Mesenchymal stem cell (in vitro differentiated cells and primary cell): ENCODE data around the gene SIGLEC5.
A peak's percentile ranks its signal among the peaks of the same experiment; 100 is the strongest.

ENCODE experiments used
- DNase-seq: peaks from one replicate; pipeline ENCODE4 v3.0.0-alpha.2; 2013
- H2AFZ ChIP-seq: one replicate; pipeline ENCODE4 v1.6.1; 2013; ENCODE audit warnings: low read depth, mild to moderate bottlenecking, control low read depth, inconsistent platforms, low read length, moderate library complexity
- H2AK5ac ChIP-seq: 2 replicates; pipeline ENCODE4 v1.6.1; 2013; ENCODE audit warnings: low read length, moderate library complexity, mild to moderate bottlenecking, inconsistent platforms; ENCODE audit not compliant: severe bottlenecking
- H2BK120ac ChIP-seq: one replicate; pipeline ENCODE4 v1.6.1; 2013; ENCODE audit warnings: low read depth, mild to moderate bottlenecking, inconsistent platforms, low read length, moderate library complexity
- H2BK12ac ChIP-seq, 2 experiments: one replicate each; pipeline ENCODE4 v1.6.1; 2013; ENCODE audit warnings: inconsistent platforms in 2 of 2, low read length in 2 of 2, mild to moderate bottlenecking in 2 of 2, moderate library complexity in 2 of 2, control low read depth in 1 of 2
- H2BK15ac ChIP-seq: one replicate; pipeline ENCODE4 v1.6.1; 2013; ENCODE audit warnings: mild to moderate bottlenecking, low read depth, inconsistent platforms; ENCODE audit not compliant: poor library complexity, severe bottlenecking
- H2BK5ac ChIP-seq: 2 replicates; pipeline ENCODE4 v1.6.1; 2013; ENCODE audit warnings: low read depth, mild to moderate bottlenecking, low read length, control low read depth, inconsistent platforms; ENCODE audit not compliant: poor library complexity, severe bottlenecking
- H3K14ac ChIP-seq, 2 experiments: one replicate each; pipeline ENCODE4 v1.6.1; 2013; ENCODE audit warnings: inconsistent platforms in 2 of 2, low read length in 2 of 2, control low read depth in 1 of 2, mild to moderate bottlenecking in 1 of 2, moderate library complexity in 1 of 2
- H3K18ac ChIP-seq, 2 experiments: one replicate each; pipeline ENCODE4 v1.6.1; 2013; ENCODE audit warnings: inconsistent platforms in 2 of 2, low read length in 2 of 2, control low read depth in 1 of 2, low read depth in 1 of 2, mild to moderate bottlenecking in 1 of 2
- H3K23ac ChIP-seq, 2 experiments: one replicate each; pipeline ENCODE4 v1.6.1; 2013; ENCODE audit warnings: inconsistent platforms in 2 of 2, low read length in 2 of 2, mild to moderate bottlenecking in 2 of 2, moderate library complexity in 2 of 2, control low read depth in 1 of 2
- H3K27ac ChIP-seq: 2 replicates; pipeline ENCODE4 v1.5.1; 2013; ENCODE audit warnings: mild to moderate bottlenecking, moderate library complexity, low read length, control low read depth, inconsistent platforms; ENCODE audit not compliant: poor library complexity, severe bottlenecking
- H3K27me3 ChIP-seq, 2 experiments: 2 replicates each; pipeline versions ENCODE4 v1.6.1 to v1.7.0; 2013; ENCODE audit warnings: low read length in 2 of 2, mild to moderate bottlenecking in 2 of 2, moderate library complexity in 2 of 2, control low read depth in 1 of 2, inconsistent platforms in 1 of 2; ENCODE audit not compliant: control insufficient read depth in 1 of 2, insufficient read depth in 1 of 2
- H3K36me3 ChIP-seq, 2 experiments: 2 replicates each; pipeline versions ENCODE4 v1.6.1 to v1.7.0; 2013; ENCODE audit warnings: low read length in 2 of 2, control low read depth in 1 of 2, inconsistent platforms in 1 of 2, low read depth in 1 of 2, mild to moderate bottlenecking in 1 of 2; ENCODE audit not compliant: insufficient read depth in 2 of 2, control insufficient read depth in 1 of 2
- H3K4ac ChIP-seq, 2 experiments: one replicate each; pipeline ENCODE4 v1.6.1; 2013; ENCODE audit warnings: inconsistent platforms in 2 of 2, low read length in 2 of 2, mild to moderate bottlenecking in 2 of 2, moderate library complexity in 2 of 2, control low read depth in 1 of 2, low read depth in 1 of 2
- H3K4me1 ChIP-seq: 2 replicates; pipeline ENCODE4 v1.6.1; 2013; ENCODE audit warnings: low read depth, low read length, control low read depth; ENCODE audit not compliant: control insufficient read depth, insufficient read depth
- H3K4me2 ChIP-seq: 2 replicates; pipeline ENCODE4 v1.6.1; 2013; ENCODE audit warnings: low read length, mild to moderate bottlenecking, inconsistent platforms; ENCODE audit not compliant: poor library complexity, severe bottlenecking
- H3K4me3 ChIP-seq, 2 experiments: 2 replicates each; pipeline versions ENCODE4 v1.5.1 to v1.7.0; 2013; ENCODE audit warnings: low read length in 2 of 2, mild to moderate bottlenecking in 2 of 2, control low read depth in 1 of 2, low read depth in 1 of 2; ENCODE audit not compliant: insufficient read depth in 1 of 2
- H3K79me1 ChIP-seq: replicated peaks from 2 replicates; pipeline ENCODE4 v1.6.1; 2013; ENCODE audit warnings: mild to moderate bottlenecking, control low read depth, low read length, inconsistent platforms; ENCODE audit not compliant: poor library complexity, severe bottlenecking
- H3K9ac ChIP-seq: 2 replicates; pipeline ENCODE4 v1.7.0; 2013; ENCODE audit warnings: mild to moderate bottlenecking, low read length, moderate library complexity
- H3K9me3 ChIP-seq: 2 replicates; pipeline ENCODE4 v1.7.0; 2013; ENCODE audit warnings: mild to moderate bottlenecking, low read length; ENCODE audit not compliant: control insufficient read depth
- H4K8ac ChIP-seq: one replicate; pipeline ENCODE4 v1.6.1; 2013; ENCODE audit warnings: inconsistent platforms, mild to moderate bottlenecking, low read length, moderate library complexity
- H4K91ac ChIP-seq: one replicate; pipeline ENCODE4 v1.6.1; 2013; ENCODE audit warnings: mild to moderate bottlenecking, low read length, inconsistent platforms
- WGBS: methylation state at CpG from one replicate; pipeline ENCODE4 v1.1.7; 2013; ENCODE audit warnings: mixed read lengths; 5-methylcytosine and 5-hydroxymethylcytosine counted together

The SIGLEC5 gene

GRCh38 chr19:51664997-51665396 lies 34.8 kb upstream of the SIGLEC5 start:
- Histone ChIP-seq H3K9ac (no peak overlapping the region), H3K4ac (no peak overlapping the region), H2BK5ac (no peak overlapping the region), H2BK15ac (no peak overlapping the region), H2AFZ (no peak overlapping the region), H3K27ac (no peak overlapping the region), H2BK120ac (no peak overlapping the region), H2BK12ac (no peak overlapping the region), H4K8ac (no peak overlapping the region), H3K36me3 (no peaks in the 10 kb centered on the region), H3K4me3 (no peak overlapping the region), H3K14ac (no peak overlapping the region), H3K27me3 (peaks cover 0 to 5% of the 10 kb centered on the region in 2 experiments), H3K79me1 (no peaks in the 10 kb centered on the region), H3K4me1 (no peaks in the 10 kb centered on the region), H3K9me3 (no peaks in the 10 kb centered on the region), H3K4me2 (no peak overlapping the region), H2AK5ac (no peak overlapping the region), H3K18ac (no peak overlapping the region), H4K91ac (no peak overlapping the region), H3K23ac (no peak overlapping the region)
- 80% methylated on average over 1 of the region's 3 CpGs for WGBS
- no peak for DNase-seq

GRCh38 chr19:51664131-51664530 lies 33.9 kb upstream of the SIGLEC5 start:
- no peak overlapping the region for H2BK5ac ChIP-seq
- H3K9ac ChIP-seq: no peak overlapping the region
- no peaks in the 10 kb centered on the region for H3K79me1 ChIP-seq
- H3K27ac ChIP-seq: no peak overlapping the region
- no peak overlapping the region for H3K4ac ChIP-seq
- no peak overlapping the region for H3K4me3 ChIP-seq
- H4K91ac ChIP-seq: no peak overlapping the region
- H3K4me1 ChIP-seq: no peaks in the 10 kb centered on the region
- H2BK120ac ChIP-seq: no peak overlapping the region
- no peak overlapping the region for H2BK12ac ChIP-seq
- H3K36me3 ChIP-seq: no peaks in the 10 kb centered on the region
- no peak overlapping the region for H4K8ac ChIP-seq
- H2AK5ac ChIP-seq: no peak overlapping the region
- peaks cover 0 to 5% of the 10 kb centered on the region in 2 experiments for H3K27me3 ChIP-seq
- H3K9me3 ChIP-seq: no peaks in the 10 kb centered on the region
- H3K18ac ChIP-seq: no peak overlapping the region
- no peak for DNase-seq
- H2BK15ac ChIP-seq: no peak overlapping the region
- no CpG with 5 or more reads among the region's 1 CpG for WGBS
- H2AFZ ChIP-seq: no peak overlapping the region
- no peak overlapping the region for H3K14ac ChIP-seq
- no peak overlapping the region for H3K4me2 ChIP-seq
- no peak overlapping the region for H3K23ac ChIP-seq

DNA sequence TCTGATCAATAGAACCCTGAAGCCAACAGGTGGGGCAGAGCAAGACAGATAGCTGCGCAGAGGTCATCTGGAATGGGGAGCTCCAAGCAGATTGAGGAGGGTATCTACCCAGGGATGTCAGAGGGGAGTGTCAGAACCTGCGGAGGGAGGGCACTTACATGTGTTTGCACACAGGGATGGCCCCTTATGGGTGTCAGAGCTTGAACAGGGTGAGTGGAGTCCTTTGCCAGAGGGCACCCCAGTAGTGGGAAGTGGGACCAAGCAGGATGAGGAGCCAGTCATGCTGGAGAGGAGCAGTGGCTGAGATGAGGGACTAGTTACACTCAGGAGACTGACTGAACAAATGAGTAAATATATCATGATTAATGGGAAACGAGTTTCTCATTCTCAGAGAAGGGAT lies 33.4 kb upstream of the SIGLEC5 start:
- WGBS: 40% methylated on average over 3 of the region's 3 CpGs
- no peaks in the 10 kb centered on the region for H3K36me3 ChIP-seq
- no peak for DNase-seq
- H2BK120ac ChIP-seq: no peak overlapping the region
- H2BK12ac ChIP-seq: no peak overlapping the region
- H3K4me2 ChIP-seq: no peak overlapping the region
- no peak overlapping the region for H4K8ac ChIP-seq
- no peak overlapping the region for H3K23ac ChIP-seq
- H4K91ac ChIP-seq: no peak overlapping the region
- H3K27ac ChIP-seq: no peak overlapping the region
- no peak overlapping the region for H2BK5ac ChIP-seq
- H3K27me3 ChIP-seq: peaks cover 0 to 5% of the 10 kb centered on the region in 2 experiments
- no peak overlapping the region for H2AFZ ChIP-seq
- H3K18ac ChIP-seq: no peak overlapping the region
- no peak overlapping the region for H3K4me3 ChIP-seq
- H2BK15ac ChIP-seq: no peak overlapping the region
- no peak overlapping the region for H2AK5ac ChIP-seq
- H3K14ac ChIP-seq: no peak overlapping the region
- no peaks in the 10 kb centered on the region for H3K79me1 ChIP-seq
- H3K4me1 ChIP-seq: no peaks in the 10 kb centered on the region
- no peak overlapping the region for H3K4ac ChIP-seq
- no peaks in the 10 kb centered on the region for H3K9me3 ChIP-seq
- no peak overlapping the region for H3K9ac ChIP-seq

- DNase-seq: peak; percentile 76
- H3K36me3 ChIP-seq: no peaks in the 10 kb centered on the region
- WGBS: 17% methylated on average over 8 of the region's 10 CpGs
These were observed 30.9 kb upstream of the SIGLEC5 start for GRCh38 chr19:51660975-51661600.

More at GRCh38 chr19:51660975-51661600, 30.9 kb upstream of the SIGLEC5 start:
- Histone ChIP-seq H3K4me3 (no peak overlapping the region), H3K14ac (no peak overlapping the region), H2AFZ (no peak overlapping the region), H4K8ac (no peak overlapping the region), H3K27me3 (peaks cover 0 to 5% of the 10 kb centered on the region in 2 experiments), H2BK15ac (no peak overlapping the region), H2BK12ac (no peak overlapping the region), H2AK5ac (no peak overlapping the region), H3K79me1 (no peaks in the 10 kb centered on the region), H3K9ac (no peak overlapping the region), H2BK5ac (no peak overlapping the region), H3K18ac (no peak overlapping the region), H4K91ac (no peak overlapping the region), H3K23ac (no peak overlapping the region), H3K4me1 (no peaks in the 10 kb centered on the region), H3K9me3 (no peaks in the 10 kb centered on the region), H2BK120ac (no peak overlapping the region), H3K4ac (no peak overlapping the region), H3K4me2 (no peak overlapping the region), H3K27ac (no peak overlapping the region)
